ENCODE data around the gene CD5L.

The CD5L gene

DNA sequence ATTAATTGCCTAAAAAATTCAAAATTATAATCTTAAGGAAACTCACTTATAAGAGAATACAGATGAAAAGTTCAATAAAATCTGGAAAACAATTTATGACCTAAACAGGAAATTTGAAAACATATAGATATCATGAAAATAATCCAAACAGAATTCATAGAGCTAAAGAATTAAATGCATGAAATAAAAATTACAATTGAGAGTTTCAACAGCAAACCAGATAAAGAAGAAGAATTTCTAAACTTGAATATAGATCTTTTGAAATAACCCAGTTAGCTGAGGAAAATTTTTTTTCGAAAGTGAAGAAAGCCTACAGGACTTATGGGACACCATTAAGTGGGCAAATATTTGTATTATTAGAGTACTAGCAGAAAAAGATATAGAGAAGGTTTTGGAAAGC is 28.3 kb downstream of the CD5L start:
- no peak for DNase-seq (ENCODE audit: low spot score)

GRCh38 chr1:157806431-157807149 is 35.0 kb downstream of the CD5L start:
- DNase-seq (ENCODE audit: low spot score): no peak

- no peak for DNase-seq (ENCODE audit: low spot score)
Observed at GRCh38 chr1:157803851-157804250, 37.8 kb downstream of the CD5L start.

DNA sequence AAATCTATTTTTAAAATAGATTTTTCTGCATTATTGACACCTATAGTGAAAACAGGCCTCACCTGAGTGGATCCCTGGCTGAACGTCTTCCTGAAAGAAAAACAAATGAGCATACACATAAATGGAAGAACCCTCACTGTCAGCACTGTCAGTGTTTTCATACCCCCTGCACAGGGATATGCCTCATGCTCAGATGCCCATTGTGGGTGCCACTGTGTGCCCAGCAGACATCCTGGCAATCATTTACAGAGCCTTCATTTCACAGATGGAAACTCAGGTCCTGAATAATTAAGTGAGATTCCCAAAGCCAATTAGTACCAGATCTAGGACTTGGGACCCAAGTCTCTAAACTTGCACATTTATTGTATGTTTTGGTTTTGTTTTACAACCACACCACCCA is 41.6 kb downstream of the CD5L start:
- no peak for DNase-seq (ENCODE audit: low spot score)

DNA sequence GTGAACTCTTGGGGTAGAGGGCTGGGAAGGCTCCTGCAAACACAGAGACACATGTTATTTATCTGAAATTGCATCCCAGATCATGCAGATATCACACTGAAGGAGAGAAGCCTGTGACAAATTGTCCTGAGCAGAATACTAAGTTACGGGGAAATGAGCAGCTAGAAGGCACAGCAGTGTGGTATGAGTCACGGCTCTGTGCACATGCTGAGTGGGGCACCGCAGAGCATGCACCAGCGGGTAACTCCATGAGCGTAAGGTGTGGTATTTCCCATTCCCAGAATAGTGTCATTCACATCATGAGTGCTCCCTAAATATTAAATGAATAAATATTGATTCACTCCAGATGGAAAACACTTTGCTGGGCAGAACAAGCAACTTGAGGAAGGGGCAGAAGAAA is 43.4 kb downstream of the CD5L start:
- no peak for DNase-seq (ENCODE audit: low spot score)

DNA sequence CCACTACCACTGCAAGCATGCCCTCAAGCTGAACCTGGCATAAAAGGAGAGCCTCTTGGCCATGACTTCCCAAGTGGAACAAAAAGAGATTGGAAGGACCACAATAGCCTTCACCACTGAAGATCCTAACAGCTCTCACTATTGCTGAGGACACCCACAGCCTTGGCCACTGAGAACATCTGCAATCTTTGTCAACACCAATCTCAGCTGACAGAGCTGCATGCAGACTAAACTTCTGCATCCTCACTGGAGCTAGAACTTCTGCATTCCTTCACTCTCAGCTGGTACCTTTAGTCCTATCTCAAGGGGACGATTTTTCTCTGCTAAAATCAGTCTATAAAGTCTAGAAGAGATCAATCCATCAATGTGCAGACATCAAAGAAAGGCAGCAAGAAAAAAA is 56.4 kb downstream of the CD5L start:
- no peak for DNase-seq (ENCODE audit: low spot score)

- no peak for DNase-seq (ENCODE audit: low spot score)
Observed at GRCh38 chr1:157784801-157785200, 56.8 kb downstream of the CD5L start.

DNA sequence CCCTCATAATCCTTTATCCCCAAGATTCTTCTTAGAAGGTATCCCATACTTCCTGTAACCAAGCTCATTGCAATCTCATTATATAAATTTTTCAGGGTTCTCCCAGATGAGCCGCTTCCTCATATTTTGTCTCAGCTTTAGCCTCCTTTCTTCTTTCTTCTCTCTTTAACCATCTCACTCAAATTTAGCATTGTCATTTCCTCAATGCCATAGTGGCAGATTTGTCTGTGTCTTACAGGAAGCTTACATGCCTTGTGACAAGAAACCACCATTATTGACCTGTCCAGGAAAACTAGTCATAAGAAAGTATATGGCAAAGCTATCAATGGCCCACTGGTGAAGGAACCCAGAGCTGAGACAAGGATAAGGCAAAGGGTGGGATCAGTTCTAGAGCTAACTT is 58.7 kb downstream of the CD5L start:
- DNase-seq (ENCODE audit: low spot score): no peak

GRCh38 chr1:157781048-157781447 is 60.6 kb downstream of the CD5L start:
- no peak for DNase-seq (ENCODE audit: low spot score)

All from AG08395 (cell line).